Stimulated activated CD4-positive, alpha-beta T cell treated with anti-CD3 and anti-CD28 coated beads, Interleukin-1b, Interleukin-23, amount 100 ng/mL, for 24 hours (primary cell): Measurements from ENCODE around the gene CLDND1.

Source experiments
- DNase-seq, 4 experiments: peaks; one replicate each; pipeline ENCODE4 v3.0.0-alpha.2; 2020; ENCODE audit warnings: low read depth in 4 of 4, low spot score in 1 of 4

The CLDND1 gene

DNA sequence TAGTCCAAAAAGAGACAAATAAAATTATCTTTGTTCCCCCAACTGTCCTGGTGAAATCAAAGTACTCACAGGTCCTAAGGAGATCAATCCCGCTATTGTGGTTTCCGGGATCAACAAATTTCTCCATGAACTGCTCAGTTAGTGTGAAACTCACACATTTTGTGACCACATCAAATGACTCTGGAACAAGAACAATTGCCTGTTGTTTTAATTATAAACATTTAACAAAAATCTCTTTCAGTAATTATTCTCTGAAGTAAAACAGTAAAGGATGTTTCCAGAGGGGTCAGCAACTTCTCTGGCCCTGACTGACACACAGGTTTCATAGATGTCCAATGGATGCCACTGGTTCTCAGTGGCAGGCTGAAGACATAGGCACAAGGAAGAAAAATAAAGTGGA lies 3.9 kb downstream of the CLDND1 start:
- no peak for DNase-seq

DNA sequence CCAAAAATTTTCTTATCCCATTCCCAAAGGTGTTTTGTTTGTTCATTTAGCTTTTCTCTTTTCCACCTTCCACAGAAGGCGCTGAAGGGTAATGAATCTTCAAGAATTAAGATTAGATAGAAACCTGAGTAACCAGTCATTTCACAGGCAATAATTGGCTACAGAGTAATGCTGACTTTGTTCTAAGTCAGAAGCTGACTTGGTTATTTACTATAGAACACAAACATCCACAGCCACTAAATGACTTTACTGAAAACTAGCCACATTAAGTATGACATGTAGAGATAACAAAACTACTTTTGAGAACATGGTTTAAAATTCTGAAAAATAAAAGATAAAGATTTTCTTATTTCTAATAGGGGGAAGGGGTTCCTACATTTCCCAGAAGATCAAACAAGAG lies 7.8 kb downstream of the CLDND1 start:
- no peak for DNase-seq

DNA sequence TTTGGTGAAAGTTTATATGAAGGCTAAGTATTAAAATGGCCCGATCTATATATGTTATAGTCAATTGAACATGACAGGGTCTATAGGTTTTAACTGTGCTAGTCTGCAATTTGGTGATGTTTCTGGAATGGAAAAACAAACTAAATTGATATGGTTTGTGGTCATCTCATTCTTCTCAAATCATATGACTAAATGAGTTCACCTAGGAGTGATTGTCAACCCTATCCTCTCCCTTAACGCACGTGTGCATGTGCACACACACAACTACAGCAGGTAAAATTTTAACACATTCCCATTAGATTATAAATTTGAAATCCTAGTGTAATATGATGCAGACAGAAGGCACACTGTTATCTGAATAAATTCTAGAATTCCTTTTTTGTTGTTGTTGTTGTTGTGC lies 9.0 kb downstream of the CLDND1 start:
- DNase-seq = no peak

DNA sequence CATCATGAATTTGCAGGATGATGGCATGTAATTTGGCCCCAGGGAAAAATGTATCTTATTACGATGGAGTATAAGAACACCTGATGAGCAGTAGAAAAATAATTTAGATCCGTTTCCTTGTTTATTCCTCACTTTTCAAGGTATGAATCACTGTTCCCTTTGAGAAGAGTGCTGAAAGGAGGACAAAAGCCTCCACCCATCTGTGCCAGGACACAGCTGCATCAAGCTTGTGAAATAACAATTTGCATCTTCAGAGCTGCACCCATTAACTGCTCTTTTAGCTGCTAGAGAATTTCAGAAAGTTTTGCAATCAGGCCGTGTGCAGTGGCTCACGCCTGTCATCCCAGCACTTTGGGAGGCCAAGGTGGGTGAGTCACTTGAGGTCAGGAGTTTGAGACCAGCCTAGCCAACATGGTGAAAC lies 9.6 kb downstream of the CLDND1 start:
- no peak for DNase-seq

DNA sequence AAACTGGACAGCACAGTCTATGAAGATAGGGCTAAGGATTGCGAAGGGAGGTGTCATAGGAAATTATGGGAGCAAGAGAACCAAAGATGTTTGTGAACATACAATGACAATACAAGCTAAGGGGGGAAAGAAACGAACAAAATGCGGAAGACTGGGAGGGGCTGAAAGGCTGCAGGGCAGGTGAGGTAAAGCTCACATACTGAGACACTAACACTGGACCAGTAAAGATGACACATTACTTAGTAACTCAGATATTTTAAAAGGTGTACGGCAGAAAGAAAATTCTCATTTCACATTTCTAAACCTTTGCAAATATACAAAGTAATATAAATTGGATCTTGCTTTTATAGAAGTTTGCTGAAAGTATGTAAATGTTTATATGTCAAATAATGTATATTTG lies 10.1 kb downstream of the CLDND1 start:
- DNase-seq = no peak

- DNase-seq = no peak
Measured at GRCh38 chr3:98508582-98508981, 14.1 kb downstream of the CLDND1 start.

- DNase-seq = no peak
Measured at GRCh38 chr3:98504539-98504938, 18.2 kb downstream of the CLDND1 start.

- no peak for DNase-seq
Measured at GRCh38 chr3:98501863-98502576, 20.7 kb downstream of the CLDND1 start.

GRCh38 chr3:98501270-98501669 lies 21.4 kb downstream of the CLDND1 start:
- DNase-seq = no peak

DNA sequence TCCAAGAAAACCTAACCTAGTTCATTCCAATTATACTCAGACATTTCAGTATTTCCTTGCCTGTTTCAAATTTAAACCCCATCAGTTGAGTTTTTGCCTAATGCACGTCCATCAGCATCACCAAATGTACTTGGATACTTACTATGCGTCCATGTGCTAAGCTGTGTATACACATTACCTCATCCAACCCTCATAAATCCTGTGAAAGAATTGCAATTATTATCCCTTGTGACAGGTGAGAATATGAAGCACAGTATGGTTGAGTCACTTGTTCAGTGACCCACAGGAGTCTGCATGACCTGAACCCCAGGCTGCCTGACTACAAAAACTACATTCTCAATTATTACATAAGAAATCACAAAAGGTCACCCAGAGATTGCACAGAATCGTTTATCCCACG lies 22.7 kb downstream of the CLDND1 start:
- DNase-seq = no peak

DNA sequence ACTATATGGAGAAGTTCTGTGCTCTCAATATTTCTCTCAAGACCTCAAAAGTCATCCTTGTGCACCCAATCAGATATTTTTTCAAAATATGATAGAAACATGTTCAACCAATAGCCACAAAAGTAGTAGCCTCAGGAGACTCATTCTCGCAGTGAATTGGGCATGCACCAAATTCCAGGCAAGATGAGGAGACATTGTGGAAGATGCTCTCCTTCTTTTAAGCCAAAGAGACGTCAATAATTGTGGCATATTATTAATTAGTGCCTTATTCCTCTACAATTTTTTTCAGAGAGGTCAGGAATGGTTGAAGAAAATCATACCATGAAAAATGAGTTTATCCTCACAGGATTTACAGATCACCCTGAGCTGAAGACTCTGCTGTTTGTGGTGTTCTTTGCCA lies 25.3 kb downstream of the CLDND1 start, which contains the start of gene OR5K2:
Gene OR5K2, plus strand, starts transcription at position 301 of the 400 bp plus-strand sequence. Its CDS starts 0 bp downstream, at position 301.
- no peak for DNase-seq

- DNase-seq = no peak
Measured at GRCh38 chr3:98483626-98484025, 39.1 kb downstream of the CLDND1 start.

DNA sequence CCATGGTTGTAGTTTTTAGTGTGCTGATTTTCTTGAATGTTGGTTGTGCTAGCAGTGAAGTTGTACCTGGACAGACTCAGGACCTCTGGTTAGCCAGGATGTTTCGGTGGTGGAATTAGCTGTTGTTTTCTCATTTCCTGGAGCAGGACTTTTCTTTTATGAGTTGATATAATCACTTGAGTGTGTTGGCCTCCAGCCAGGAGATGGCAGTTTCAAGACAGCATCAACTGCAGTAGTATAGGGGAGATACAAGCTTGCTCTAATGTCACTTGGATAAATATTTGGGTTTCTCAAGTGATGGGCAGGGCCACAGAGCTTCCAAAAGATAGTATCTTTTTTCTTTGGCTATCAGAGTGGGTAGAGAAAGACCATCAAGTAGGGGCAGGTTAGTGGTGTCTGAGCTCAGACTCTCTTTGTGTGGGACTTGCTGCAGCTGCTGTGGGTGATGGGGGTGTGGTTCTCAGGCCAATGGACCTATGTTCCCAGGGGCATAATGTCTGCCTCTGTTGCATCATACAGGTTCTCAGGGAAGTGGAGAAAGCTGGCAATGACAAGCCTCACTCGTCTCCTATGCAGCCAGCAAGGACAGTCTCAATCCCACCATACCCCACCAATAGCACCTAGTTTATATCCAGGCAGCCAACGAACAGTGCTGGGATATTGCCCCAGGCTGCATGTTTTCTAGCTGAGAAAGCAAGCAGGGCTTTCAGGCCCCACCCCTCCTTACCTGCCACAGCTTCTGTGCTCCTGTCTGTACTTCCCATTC lies 39.8 kb downstream of the CLDND1 start:
- DNase-seq = no peak
